ENCODE data around the gene COA8. TPM values are rescaled to one million over a fixed set of nuclear protein-coding genes. Genes with fewer than 3 reads are reported as not detected.

Gene COA8
- total RNA-seq, 1 donor from 2014 or later, result 26.3 TPM

GRCh38 chr14:103638594-103638993, 75.8 kb downstream of the COA8 start:
- intact Hi-C loops (cut with micrococcal nuclease), result no loop called here

Other genes starting within 250 kb of the COA8 start
- 200 and 208 TPM in 2 replicates for gene EIF5, start 228.7 kb upstream of the COA8 start, total RNA-seq
- 89.6 and 91.6 TPM in 2 replicates for gene MARK3, start 177.5 kb upstream of the COA8 start, total RNA-seq
- gene CKB, start 40.1 kb upstream of the COA8 start, total RNA-seq, result 3.6 and 4.2 TPM in 2 replicates
- 11.0 and 11.9 TPM in 2 replicates for gene TRMT61A, start 33.8 kb upstream of the COA8 start, total RNA-seq
- 28.6 and 29.0 TPM in 2 replicates for gene BAG5, start 303 bp upstream of the COA8 start, total RNA-seq
- 150 and 155 TPM in 2 replicates for gene KLC1, start 66.3 kb downstream of the COA8 start, total RNA-seq
- 36.1 and 39.6 TPM in 2 replicates for gene XRCC3, start 152.5 kb downstream of the COA8 start, total RNA-seq
- 17.2 and 17.4 TPM in 2 replicates for gene ZFYVE21, start 152.8 kb downstream of the COA8 start, total RNA-seq